ENCODE measurements around the gene MICAL2.

- TF ChIP-seq CTCF (IDR thresholded peaks at IDR 0.05) (no peak), POLR2A (IDR thresholded peaks at IDR 0.05) (no peak)
Measured at GRCh38 chr11:12089473-12089872, 20.9 kb upstream of the MICAL2 start.
